NCI-H2171 treated with DMSO at 0.1 percent for 48 hours (cell line): Measurements from ENCODE around the gene KLHL28.

ENCODE experiments used
- DNase-seq: peaks from one replicate; lab custom pipeline; 2025; lab: John Stamatoyannopoulos, UW

KLHL28 gene

DNA sequence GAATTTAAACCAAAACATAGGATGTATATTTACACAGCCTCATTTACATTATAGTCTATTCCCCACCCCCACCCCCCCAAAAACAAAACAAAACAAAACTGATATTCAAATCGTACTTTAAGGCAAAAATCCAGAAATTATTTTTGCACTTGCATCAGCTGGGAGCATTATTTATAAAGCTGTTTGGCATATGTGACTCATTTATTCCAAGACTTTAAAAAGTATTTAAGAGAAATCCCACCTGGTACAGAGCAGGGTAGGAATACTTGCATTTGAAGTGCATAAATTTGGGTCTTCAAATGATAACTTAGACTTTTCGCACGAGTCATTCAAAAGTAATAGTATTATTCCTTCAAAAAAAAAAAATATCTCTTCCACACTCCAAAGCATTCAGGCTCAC is 1.1 kb downstream of the KLHL28 start:
- DNase-seq = no peak

DNA sequence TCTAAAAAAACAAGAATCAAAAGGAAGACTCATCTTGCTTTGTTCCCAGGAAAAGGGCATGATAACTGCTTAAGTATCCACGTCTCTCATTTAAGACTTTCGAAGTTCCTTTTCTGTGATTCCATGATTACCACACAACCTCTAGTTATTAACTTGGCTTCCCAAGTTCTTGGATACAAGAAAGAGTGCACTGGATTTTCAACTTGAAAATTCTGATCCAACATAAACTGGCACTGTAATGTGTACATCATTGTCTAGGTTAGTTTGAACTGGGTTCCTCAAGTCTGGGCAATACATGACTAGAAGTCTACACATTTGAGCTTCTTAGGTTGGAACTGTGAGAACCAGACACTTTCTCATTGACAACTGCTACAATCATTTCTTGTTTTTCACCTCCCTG is 1.6 kb downstream of the KLHL28 start:
- peak; percentile 47 for DNase-seq

DNA sequence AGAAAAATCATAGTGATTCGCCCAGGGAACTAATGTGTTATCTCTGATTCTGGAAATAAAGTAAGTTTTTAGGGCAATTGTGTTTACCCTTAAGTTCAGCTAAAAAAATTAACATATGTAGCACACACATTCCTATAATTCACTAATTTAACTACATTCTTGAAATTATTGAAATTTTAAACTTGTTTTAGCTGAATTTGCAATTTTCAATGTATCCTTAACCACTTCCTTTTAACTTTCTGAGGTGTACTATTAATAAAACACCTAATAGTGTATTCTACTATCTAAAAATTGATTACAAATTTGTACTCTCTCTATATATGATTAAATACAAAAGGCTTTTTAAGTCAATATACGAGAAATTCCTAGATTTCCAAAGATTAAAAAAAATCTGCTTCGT is 2.2 kb downstream of the KLHL28 start:
- DNase-seq = no peak

DNA sequence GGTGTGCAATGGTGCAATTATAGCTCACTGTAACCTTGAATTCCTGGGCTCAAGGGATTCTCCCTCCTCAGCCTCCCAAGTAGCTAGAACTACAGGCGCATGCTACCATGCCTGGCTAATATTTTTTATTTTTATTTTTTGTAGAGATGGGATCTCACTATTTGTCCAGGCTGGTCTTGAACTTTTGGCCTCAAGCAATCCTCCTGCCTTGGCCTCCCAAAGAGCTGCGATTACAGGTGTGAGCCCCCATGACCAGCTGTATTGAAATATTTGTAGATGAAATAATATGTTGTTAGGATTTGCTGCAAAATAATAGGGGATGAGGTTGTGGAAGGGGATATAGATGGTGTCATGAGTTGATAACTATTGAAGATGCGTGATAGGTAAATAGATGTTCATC is 4.9 kb downstream of the KLHL28 start:
- DNase-seq = no peak

DNA sequence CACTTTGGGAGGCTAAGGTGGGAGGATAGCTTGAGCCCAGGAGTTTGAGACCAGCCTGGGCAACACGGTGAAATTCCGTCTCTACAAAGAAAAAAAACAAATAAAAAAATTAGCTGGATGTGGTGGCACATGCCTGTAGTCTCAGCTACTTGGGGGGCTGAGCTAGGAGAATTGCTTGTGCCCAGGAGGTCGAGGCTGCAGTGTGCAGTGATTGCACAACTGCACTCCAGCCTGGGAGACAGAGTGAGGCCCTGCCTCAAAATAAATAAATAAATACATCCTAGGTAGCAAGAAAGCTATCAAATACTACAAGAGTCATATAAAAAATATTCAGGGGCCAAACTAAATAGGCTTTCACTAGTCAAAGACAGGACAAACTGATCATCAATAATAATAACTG is 6.2 kb downstream of the KLHL28 start:
- no peak for DNase-seq

DNA sequence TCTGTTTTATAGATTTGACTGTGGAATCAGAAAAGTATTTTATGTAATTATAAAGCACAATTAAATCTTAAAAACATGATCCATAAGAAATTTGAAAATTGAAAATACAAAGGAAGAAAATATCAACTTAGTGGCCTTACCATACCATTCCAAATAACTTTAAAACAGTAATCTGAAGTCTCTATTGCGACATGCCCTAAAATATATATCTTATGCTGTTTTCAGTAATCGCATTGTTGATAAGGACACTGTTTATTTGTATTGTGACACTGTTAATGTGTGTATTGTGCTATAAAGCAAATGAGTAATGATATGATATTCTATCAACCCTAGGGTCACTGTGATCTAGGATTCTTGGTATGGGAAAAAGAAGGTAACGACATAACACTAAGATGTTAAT is 7.0 kb downstream of the KLHL28 start:
- DNase-seq = no peak

DNA sequence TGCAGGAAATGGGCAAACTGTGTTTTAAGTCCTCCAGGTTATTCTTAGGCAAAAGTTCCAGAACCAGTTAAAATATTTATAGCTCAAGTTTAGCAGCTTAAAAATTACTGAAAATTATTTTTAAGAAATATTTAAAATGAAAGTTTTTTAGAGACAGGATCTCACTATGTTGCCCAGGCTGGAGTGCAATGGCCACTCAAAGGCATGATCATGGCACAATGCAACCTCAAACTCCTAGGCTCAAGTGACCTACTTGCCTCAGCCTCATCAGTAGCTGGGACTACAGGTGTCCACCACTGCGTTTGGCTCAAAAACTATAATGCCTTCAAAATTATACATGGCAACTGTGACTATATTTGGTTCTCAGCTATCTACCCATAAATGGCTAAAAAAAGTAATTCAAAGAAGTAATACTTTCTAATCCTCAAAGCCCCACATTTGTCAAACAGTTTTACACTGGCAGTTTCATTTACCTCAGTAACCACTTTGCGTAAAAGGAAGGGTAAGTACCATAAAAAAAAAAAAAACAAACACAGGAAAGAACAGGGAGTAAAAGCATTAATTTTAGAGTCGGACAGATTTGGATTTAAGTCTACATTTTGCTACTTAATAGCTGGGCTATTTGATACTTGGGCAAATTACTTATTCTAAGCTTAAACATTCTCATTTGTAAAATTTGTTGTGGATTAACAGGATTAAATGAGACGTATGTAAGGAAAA is 9.2 kb downstream of the KLHL28 start:
- DNase-seq = no peak

DNA sequence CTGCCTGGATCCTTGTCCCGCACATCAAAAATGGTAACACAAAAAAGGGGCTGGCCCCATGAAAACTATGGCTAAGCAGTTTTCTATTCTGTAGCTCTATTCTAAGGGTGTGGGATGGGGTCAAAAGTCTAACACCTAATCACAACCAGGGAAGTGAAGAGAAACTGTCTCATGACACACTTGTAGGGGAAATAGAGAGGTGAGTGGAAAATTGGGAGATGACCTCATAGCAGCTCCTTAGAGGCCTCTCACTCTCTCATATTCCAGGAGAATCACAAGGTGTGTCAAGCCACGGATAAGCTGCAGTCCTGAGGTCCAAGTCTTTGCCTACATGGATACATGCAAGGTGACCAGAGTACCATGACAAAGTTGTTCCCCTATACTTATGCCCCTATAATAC is 10.7 kb downstream of the KLHL28 start:
- no peak for DNase-seq

DNA sequence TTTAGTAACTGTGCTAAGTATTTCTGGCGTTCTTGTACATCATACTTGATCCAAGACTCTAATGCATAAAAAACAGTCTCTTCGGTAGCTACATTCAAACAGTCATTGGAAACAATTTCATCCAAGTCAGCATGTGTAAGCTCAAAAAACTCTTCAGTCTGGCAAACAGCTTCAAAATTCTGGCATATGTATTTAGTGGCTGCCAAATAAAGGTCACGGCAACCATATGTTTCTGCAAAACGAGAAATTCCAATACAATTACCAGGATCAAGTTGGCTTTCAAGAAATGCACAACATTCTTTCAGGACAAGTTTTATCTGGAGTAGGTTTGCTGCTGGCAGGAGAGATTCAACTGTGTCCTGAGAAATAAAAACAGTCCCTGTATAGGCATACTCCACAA is 16.5 kb downstream of the KLHL28 start:
- no peak for DNase-seq

DNA sequence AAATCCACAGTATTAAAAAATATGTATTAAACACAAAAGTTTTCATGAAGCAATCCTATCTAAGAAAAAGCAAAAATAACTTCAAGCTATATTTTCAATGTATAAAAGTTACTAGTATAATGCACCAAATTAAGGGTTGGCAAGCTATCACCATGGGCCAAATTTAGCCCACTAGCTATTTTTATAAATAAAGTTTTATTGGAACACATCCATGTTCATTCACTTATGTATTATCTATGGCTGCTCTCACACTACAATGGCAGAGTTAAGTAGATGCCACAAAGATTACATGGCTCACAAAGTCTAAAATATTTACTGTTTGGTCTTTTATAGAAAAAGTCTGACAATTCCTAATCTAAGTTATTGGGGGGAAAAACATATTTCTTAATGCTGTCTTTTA is 17.6 kb downstream of the KLHL28 start:
- DNase-seq = no peak

DNA sequence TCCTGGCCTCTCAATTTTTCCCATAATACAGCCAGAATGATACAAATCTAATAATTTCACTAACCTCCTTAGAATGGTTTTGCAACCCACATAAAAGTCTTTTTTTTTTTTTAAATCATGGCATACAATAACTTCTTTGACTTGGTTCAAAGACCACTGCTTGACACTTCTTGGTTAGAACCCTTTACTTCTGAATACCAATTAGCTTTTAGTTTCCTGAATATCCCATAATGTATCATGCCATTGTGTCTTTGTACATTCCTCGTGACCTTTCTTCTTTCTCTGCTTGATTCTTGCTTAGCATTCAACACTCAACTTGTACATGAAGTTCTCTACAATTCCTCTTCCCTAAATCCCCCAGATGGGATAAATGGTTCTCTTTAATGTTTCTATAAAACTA is 19.3 kb downstream of the KLHL28 start:
- no peak for DNase-seq

DNA sequence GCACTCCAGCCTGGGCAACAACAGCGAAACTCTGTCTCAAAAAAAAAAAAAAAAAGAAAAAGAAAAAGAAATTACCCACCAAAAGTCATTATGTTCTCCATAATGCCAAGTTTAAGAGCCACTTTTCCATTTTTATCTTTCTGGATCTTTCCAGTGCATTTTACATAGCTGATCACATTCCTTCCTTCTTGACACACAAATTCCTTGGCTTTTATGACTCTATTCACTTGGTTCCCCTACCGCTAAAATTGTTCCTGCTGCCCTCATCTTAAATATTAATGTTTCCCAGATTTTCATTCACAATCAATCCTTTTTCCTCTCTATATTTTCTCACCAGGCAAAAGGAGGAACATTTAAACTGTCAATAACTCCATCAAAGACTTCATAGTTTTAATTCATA is 20.2 kb downstream of the KLHL28 start:
- no peak for DNase-seq

DNA sequence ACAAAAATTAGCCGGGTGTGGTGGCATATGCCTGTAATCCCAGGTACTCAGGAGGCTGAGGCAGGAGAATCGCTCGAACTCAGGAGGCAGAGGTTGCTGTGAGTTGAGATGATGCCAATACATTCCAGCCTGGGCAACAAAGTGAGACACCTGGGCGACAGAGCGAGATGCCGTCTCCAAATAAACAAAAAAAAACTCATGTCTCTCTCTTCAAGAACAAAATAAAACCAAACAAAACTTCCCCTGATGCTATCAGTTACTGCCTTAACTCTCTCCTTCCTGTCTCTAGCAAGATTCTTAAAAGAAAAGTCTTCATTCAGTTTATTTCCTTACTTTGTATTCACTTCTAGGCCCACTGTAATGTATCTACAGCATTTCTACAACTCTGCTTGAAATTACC is 20.8 kb downstream of the KLHL28 start:
- no peak for DNase-seq

DNA sequence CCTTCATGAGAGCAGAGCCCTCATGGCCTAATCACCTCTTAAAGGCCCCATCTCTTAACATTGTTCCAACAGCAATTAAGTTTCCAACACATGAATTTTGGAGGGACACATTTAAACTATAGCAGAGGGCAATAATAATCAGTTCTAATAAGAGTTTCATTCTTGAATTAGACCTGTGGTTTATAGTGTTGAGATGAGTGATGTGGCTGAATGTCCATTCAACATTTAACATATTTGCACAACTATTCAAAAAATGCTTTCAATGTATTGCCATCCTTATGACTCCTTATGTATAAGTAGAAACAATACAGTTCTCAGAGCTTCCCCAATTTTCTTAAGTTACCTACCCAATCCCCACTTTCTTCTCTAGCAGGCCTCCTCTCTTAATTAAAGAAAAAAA is 21.5 kb downstream of the KLHL28 start:
- DNase-seq = no peak

DNA sequence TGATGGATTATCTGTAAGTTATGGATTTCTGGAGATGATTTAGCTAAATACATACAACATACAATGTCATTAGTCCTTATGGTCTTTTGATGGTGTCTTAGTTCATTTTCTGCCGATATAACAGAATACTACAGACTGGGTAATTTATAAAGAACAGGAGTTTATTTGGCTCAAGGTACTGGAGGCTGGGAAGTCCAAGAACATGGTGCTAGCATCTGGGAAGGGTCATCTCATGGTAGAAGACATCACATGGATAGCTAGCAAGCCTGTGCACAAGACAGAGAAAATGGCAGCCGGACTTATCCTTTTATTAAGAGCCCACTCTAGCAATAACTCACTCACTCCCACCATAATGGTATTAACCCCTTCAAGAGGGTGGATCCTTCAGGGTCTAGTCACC is 24.2 kb downstream of the KLHL28 start:
- no peak for DNase-seq

DNA sequence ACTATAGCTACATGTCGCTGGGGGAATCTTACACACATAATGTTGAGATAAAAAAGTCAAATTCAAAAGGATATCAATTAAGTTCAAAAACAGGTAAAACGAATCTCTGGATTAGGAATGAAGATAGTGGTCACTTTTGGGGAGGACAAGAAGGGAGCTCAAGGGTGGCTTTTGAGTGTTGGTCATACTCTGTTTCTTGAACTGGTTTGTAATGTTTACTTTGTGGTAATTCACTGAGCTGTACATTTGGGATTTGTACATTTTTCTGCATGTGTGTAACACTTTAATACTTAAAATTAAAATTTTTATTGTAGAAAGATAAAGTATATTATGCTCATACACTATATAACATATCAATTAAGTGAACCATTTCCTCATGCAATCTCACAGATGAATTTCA is 26.6 kb downstream of the KLHL28 start:
- DNase-seq = no peak

DNA sequence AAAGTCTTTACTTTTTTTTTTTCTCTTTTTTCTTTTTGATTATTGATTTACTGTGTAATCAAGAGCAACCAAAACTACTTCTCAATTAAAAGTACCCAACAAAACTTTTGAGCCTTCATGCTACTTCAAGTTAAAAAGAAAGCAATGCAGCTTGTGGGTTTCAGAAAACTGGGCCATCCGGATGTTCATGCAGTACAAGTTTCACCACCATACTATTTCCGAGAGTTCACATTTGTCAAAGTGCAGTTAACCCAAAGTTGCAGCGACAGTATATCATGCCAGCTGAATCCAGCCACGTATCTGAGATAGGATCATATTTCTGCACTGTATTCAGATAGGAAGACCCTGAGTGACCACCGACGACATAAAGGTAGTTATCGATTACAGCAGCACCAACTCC is 33.0 kb downstream of the KLHL28 start:
- no peak for DNase-seq

DNA sequence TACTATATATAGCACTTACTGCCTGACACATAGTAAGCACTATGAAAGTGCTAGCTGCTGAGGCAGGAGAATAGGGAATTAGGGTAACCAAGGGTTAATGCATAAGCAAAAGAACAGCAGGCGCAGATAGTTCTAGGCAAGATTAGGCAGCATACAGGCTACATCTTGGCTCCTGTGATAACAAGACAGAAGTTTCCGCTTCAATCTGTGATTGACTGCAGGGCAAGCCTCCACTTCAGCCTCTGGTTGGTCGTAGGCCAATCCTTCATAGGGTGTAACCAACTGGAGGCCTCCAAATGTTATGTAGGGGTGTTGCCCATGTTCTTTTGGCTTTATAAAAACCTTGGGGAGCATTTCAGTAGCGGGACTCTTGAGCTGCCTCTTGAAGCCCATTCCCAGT is 46.9 kb downstream of the KLHL28 start:
- DNase-seq = peak; percentile 32

DNA sequence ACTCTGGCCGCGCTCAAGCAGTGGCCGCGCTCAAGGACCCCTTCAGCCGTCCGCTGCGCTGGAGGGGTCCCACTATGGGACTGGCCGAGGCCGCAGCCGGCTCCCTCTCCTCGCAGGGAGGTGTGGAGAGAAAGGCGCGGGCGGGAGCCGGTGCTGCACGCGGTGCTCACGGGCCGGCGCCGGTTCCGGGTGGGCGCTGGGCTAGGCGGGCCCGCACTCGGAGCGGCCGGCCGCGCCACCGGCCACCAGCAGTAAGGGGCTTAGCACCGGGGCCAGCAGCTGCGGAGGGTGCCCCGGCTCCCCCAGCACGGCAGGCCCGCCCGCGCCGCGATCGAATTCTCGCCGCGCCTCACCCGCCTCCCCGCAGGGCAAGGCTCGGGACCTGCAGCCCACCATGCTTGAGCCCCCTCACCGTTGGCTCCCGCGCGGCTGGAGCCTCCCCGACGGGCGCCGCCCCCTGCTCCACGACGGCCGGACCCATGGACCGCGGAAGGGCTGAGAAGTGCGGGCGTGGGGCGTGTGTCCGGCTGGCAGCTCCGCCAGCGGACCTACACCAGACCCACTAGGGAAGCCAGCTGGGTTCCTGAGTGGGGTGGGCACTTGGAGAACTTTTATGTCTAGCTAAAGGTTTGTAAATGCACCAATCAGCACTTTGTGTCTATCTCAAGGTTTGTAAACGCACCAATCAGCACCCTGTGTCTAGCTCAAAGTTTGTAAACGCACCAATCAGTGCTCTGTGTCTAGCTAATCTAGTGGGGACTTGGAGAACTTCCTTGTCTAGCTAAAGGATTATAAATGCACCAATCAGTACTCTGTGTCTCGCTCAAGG is 49.5 kb downstream of the KLHL28 start:
- no peak for DNase-seq

DNA sequence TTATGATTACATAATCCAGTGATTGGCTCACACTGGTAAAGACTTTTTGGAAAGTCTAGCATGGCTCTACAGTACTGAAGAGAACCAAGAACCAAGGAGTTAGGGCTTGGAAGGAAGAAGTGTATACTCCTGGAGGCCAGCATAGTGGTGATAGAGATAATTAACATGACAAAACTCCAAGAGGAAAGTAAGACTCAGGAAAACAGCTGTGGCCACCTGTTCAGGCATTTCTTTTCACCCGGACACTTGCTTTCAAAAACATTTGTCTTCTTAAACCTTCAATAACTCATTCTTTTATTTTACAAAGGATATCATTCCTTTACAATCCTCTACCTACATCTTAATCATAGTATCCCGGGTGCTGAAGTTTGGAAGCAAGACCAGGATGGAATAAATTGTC is 50.9 kb downstream of the KLHL28 start:
- no peak for DNase-seq

DNA sequence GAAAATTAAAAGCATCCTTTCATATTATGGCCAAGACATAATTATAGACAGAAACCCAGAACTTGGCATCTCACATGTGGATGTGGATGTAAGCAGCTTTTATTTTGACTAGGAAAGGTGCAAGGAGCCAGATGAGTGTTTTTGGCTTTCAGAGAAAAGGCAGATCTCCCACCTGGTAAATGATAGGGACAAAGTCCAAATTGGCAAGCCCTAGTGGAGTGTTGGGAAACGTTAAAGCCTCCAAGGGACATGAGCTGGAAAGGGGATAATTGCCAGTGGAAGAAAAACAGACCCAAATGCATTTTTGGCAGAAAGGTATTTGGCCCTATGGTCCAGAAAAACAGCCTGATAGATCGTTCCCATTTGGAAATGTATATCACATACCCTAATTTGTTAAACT is 60.1 kb downstream of the KLHL28 start:
- DNase-seq = no peak

DNA sequence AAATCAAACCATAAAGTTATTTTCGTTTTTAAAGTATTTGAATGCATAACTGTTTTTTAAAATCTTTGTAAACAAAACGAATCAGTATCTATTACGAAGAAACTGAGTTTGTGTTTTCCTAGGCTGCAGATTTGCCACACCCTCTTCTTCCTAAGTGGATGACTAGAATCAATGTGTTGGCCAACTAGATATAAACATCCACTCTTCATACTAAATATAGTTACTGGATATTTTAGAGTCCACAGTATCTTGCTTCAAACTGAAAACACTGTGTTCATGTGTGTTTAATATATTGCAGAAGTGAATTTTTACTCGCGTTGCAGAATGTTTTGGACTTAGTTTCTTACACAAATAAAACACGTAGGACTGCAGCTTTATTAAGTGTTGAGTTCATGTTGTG is 63.2 kb downstream of the KLHL28 start:
- no peak for DNase-seq

DNA sequence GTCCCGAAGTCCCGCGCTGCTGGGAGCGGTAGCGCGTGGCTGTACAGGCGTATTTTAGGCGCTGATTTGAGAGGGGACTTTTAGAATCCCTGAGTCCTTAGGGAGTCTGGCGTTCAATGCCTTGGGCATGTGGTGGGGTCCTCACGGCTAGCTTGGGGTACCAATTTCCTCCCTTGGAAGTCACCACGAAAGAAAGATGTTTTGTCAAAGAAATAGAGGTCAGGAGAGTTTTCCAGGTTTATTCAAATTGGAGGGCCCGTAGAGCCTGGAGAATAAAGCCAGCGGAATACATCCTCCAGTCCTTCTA is 63.9 kb downstream of the KLHL28 start:
- no peak for DNase-seq
